SK-N-SH treated with all-trans-retinoic acid at 6 μM for 48 hours (cell line): ENCODE measurements around the gene PPP1R14B.

ENCODE experiments used
- ATAC-seq: fragments of 200-7000 bp; cut with Tn5 transposase; 3 replicates; pipeline ENCODE4 v1.9.1; 2020; ENCODE audit warnings: mild to moderate bottlenecking, moderate library complexity
- ARNTL ChIP-seq: fragments of 450-650 bp; formaldehyde crosslinking; IDR thresholded peaks from 2 replicates; pipeline ENCODE4 v1.5.0; 2020; ENCODE audit warnings: low read depth, mild to moderate bottlenecking, moderate library complexity, borderline replicate concordance
- BACH2 ChIP-seq: fragments of 250-450 bp; sonication (Bioruptor Pico); IDR thresholded peaks from 2 replicates; pipeline ENCODE4 v1.9.0; 2021; ENCODE audit warnings: mild to moderate bottlenecking, borderline replicate concordance
- CSRNP3 ChIP-seq: fragments of 250-450 bp; sonication (Bioruptor Pico); IDR thresholded peaks from 2 replicates; pipeline ENCODE4 v1.5.1; 2021; ENCODE audit warnings: mild to moderate bottlenecking, moderate library complexity
- ESRRG ChIP-seq: fragments of 250-450 bp; sonication (Bioruptor Pico); IDR thresholded peaks from 2 replicates; pipeline ENCODE4 v1.6.1; 2021; ENCODE audit warnings: mild to moderate bottlenecking
- GLIS3 ChIP-seq: fragments of 250-450 bp; sonication (Bioruptor Pico); IDR thresholded peaks from 2 replicates; pipeline ENCODE4 v1.5.0; 2020; ENCODE audit warnings: mild to moderate bottlenecking, moderate library complexity
- ISL1 ChIP-seq: fragments of 250-450 bp; sonication (Bioruptor Pico); IDR thresholded peaks from 2 replicates; pipeline ENCODE4 v2.1.2; 2022; ENCODE audit warnings: mild to moderate bottlenecking, moderate library complexity
- OSR1 ChIP-seq: fragments of 250-450 bp; sonication (Bioruptor Pico); IDR thresholded peaks from 2 replicates; pipeline ENCODE4 v1.8.0; 2022; ENCODE audit warnings: moderate library complexity, mild to moderate bottlenecking, inconsistent platforms
- PATZ1 ChIP-seq: fragments of 250-450 bp; sonication (Bioruptor Pico); IDR thresholded peaks from 2 replicates; pipeline ENCODE4 v1.8.0; 2020; ENCODE audit warnings: mild to moderate bottlenecking, moderate library complexity, borderline replicate concordance
- POU6F1 ChIP-seq: fragments of 250-450 bp; sonication (Bioruptor Pico); IDR thresholded peaks from 2 replicates; pipeline ENCODE4 v1.8.0; 2021; ENCODE audit warnings: low read depth, mild to moderate bottlenecking, moderate library complexity, borderline replicate concordance
- PPARA ChIP-seq: fragments of 250-450 bp; sonication (Bioruptor Pico); IDR thresholded peaks from 2 replicates; pipeline ENCODE4 v1.5.0; 2020; ENCODE audit warnings: mild to moderate bottlenecking, borderline replicate concordance
- RARB ChIP-seq: fragments of 250-450 bp; sonication (Bioruptor Pico); IDR thresholded peaks from 2 replicates; pipeline ENCODE4 v1.8.0; 2021; ENCODE audit warnings: mild to moderate bottlenecking, moderate library complexity
- SNAI2 ChIP-seq: fragments of 250-450 bp; sonication (Bioruptor Pico); IDR thresholded peaks from 2 replicates; pipeline ENCODE4 v1.5.0; 2020; ENCODE audit warnings: mild to moderate bottlenecking, moderate library complexity
- TCF4 ChIP-seq: fragments of 250-450 bp; sonication (Bioruptor Pico); IDR thresholded peaks from 2 replicates; pipeline ENCODE4 v1.8.0; 2021; ENCODE audit warnings: mild to moderate bottlenecking, moderate library complexity, borderline replicate concordance
- TSHZ2 ChIP-seq: fragments of 250-450 bp; sonication (Bioruptor Pico); IDR thresholded peaks from 2 replicates; pipeline ENCODE4 v1.5.0; 2020; ENCODE audit warnings: mild to moderate bottlenecking, moderate library complexity
- ZC3H10 ChIP-seq: fragments of 250-450 bp; sonication (Bioruptor Pico); IDR thresholded peaks from 2 replicates; pipeline ENCODE4 v1.5.1; 2021; ENCODE audit warnings: mild to moderate bottlenecking, moderate library complexity
- ZFP3 ChIP-seq: fragments of 250-450 bp; sonication (Bioruptor Pico); IDR thresholded peaks from 2 replicates; pipeline ENCODE4 v1.5.0; 2020; ENCODE audit warnings: mild to moderate bottlenecking, moderate library complexity
- ZFP30 ChIP-seq: fragments of 450-650 bp; formaldehyde crosslinking; IDR thresholded peaks from 2 replicates; pipeline ENCODE4 v1.5.0; 2022; ENCODE audit warnings: mild to moderate bottlenecking, moderate library complexity
- ZNF70 ChIP-seq: fragments of 450-650 bp; formaldehyde crosslinking; IDR thresholded peaks from 2 replicates; pipeline ENCODE4 v1.5.0; 2020; ENCODE audit warnings: mild to moderate bottlenecking, moderate library complexity
- ZNF8 ChIP-seq: fragments of 450-650 bp; formaldehyde crosslinking; IDR thresholded peaks from 2 replicates; pipeline ENCODE4 v1.5.0; 2020; ENCODE audit warnings: mild to moderate bottlenecking, moderate library complexity

PPP1R14B gene

GRCh38 chr11:64258946-64259532 is 12.3 kb upstream of the PPP1R14B start (continued):
- no peak for TF ChIP-seq TSHZ2
- no peak for TF ChIP-seq ZFP3
- no peak for TF ChIP-seq RARB (CRISPR knock-in tag)
- TF ChIP-seq OSR1 (CRISPR knock-in tag): no peak

- no peak for ATAC-seq
- no peak for TF ChIP-seq POU6F1 (CRISPR knock-in tag)
- no peak for TF ChIP-seq ARNTL (CRISPR knock-in tag)
- no peak for TF ChIP-seq ZFP3
- no peak for TF ChIP-seq PPARA (CRISPR knock-in tag)
- TF ChIP-seq TCF4: no peak
- no peak for TF ChIP-seq CSRNP3 (CRISPR knock-in tag)
- TF ChIP-seq ZNF70 (CRISPR knock-in tag): no peak
- no peak for TF ChIP-seq ZFP30 (CRISPR knock-in tag)
- TF ChIP-seq BACH2 (CRISPR knock-in tag): no peak
- no peak for TF ChIP-seq ZC3H10 (CRISPR knock-in tag)
- TF ChIP-seq ISL1 (CRISPR knock-in tag): no peak
- no peak for TF ChIP-seq ZNF8 (CRISPR knock-in tag)
- TF ChIP-seq ESRRG (CRISPR knock-in tag): no peak
- no peak for TF ChIP-seq TSHZ2
- TF ChIP-seq OSR1 (CRISPR knock-in tag): no peak
- TF ChIP-seq SNAI2 (CRISPR knock-in tag): no peak
- no peak for TF ChIP-seq GLIS3
- no peak for TF ChIP-seq RARB (CRISPR knock-in tag)
Observed at GRCh38 chr11:64258356-64258755, 11.6 kb upstream of the PPP1R14B start.

- TF ChIP-seq PPARA (CRISPR knock-in tag) (no peak), ISL1 (CRISPR knock-in tag) (no peak), PATZ1 (CRISPR knock-in tag) (no peak)
- ATAC-seq: no peak
Observed at GRCh38 chr11:64256300-64256699, 9.6 kb upstream of the PPP1R14B start.
